Vein endothelial cell (primary cell): ENCODE results near the gene TTLL8. TPM values are rescaled to one million over a fixed set of nuclear protein-coding genes. Genes with fewer than 3 reads are reported as not detected.

ENCODE experiments used
- total RNA-seq: library from RNA; depleted of rRNA; stranded (reverse); fragments of >200 nt; gene quantifications from 2 replicates; pipeline ENCODE4 v1.2.3, GENCODE V29; 2012

The TTLL8 gene
- total RNA-seq = not detected in 2 replicates

GRCh38 chr22:50058061-50058905, at the start of gene TTLL8:
TSS of gene TTLL8 (minus strand) at chr22:50058298.

GRCh38 chr22:50089682-50090411, 31.7 kb upstream of the TTLL8 start, which contains the start of gene MOV10L1:
TSS of gene MOV10L1 (plus strand) at chr22:50090006. CDS start at chr22:50090089, 83 bp downstream.

DNA sequence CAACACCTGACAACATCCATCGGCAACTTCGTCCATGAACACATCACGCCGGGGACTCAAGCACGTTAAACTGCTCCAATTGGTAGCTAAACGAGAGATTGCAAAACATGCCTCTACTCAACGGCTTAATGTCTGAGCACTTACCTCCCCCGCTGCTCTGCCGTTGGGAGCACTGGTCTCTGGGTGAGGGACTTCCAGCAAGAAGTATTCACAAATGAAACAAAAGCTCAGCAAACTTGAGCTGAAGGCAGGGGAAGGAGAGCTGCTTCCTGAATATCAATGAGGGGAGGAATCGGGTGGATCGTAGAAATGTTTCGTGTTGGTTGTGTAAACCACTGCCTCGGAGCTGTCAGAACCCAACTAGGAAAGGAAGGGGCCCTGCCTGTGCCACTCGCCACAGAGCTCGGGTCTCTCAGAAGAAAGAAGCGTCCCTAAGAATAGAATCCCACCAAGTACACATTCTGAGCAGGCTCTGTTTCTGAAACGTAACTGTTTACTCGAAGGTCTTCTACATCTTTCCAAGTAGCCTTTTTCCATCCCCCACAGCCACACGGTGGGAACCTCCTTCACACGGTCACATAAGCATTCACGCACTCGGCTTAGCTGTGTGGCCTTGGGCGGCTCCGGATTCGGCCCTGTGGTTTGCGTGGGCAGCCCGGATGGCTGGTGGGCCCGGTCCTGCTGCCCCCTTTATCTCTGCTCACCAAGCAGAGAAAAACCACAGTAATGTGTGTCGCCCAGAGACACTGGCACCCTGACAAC, 27.3 kb upstream of the TTLL8 start, which contains the start of gene MLC1:
Gene MLC1 (minus strand): TSS at position 216 of the 762 bp plus-strand sequence. CDS start 524 bp downstream, outside the sequence.

DNA sequence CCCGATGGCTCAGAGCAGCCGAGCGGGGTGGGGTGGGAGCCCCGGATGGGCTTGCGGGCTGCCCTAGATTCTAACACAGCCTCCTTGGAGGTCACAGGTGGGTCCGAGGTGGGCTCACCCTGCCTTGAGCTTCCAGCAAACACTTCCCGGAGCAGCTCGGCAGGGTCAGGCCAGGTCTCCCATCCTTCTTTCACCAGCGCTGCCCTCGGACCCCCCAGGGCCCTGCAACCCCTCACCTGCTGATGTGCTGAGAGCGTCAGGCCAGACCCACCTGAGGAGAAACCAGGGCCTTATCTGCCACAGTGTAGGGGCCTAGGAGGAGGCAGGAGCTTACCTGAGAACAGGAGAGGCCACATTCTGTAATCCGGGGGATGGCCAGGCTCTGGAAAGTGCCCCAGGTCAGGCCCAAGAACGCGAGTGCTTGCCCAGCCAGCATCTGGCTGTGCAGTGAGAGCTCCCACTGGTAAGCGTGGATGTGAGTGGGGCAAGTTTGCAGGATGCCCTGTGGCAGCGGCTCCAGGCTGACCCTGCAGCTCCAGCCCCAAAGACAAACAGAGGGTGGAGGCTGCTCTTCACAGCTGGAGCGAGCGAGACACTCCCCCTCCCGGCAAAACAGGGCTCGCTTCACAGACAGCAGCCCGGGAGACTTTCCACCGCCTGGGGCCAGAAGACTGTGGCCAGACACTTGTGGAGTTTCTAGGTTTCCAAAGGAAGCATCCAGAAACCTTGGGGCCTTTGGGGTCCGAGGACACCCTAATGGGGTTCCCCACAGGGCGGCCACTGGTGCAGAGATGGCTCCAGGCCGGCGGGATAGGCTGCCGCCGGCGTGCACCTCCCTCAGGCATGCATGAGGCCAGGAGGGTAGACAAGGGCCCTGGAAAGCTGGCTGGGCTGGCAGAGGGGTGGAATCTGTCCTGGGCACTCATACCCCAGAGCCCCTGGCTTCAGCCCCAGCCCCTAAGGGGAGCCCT, 45.6 kb downstream of the TTLL8 start, which contains the start of gene IL17REL:
Gene IL17REL (minus strand): TSS at position 555 of the 971 bp plus-strand sequence. CDS start 119 bp downstream, at position 436.

Other genes with a start within 250 kb of the TTLL8 start
- 26.9 and 28.4 TPM in 2 replicates for gene BRD1, start 230.4 kb downstream of the TTLL8 start, total RNA-seq
- gene ZBED4, start 204.5 kb downstream of the TTLL8 start, total RNA-seq = 22.9 and 23.2 TPM in 2 replicates
- 15.4 and 29.7 TPM in 2 replicates for gene ALG12, start 139.9 kb downstream of the TTLL8 start, total RNA-seq
- 36.6 and 45.4 TPM in 2 replicates for gene CRELD2, start 139.7 kb downstream of the TTLL8 start, total RNA-seq
- gene PIM3, start 97.5 kb downstream of the TTLL8 start, total RNA-seq = 199 TPM in 2 replicates
- under 0.01 and 0.33 TPM in 2 replicates for gene IL17REL, start 45.5 kb downstream of the TTLL8 start, total RNA-seq
- not detected in 2 replicates for gene MLC1, start 27.1 kb upstream of the TTLL8 start, total RNA-seq
- gene MOV10L1, start 31.7 kb upstream of the TTLL8 start, total RNA-seq = 28.6 and 46.7 TPM in 2 replicates
- gene PANX2, start 112.4 kb upstream of the TTLL8 start, total RNA-seq = 0.67 and 1.6 TPM in 2 replicates
- gene TRABD, start 127.6 kb upstream of the TTLL8 start, total RNA-seq = 29.2 and 35.3 TPM in 2 replicates
- gene SELENOO, start 142.7 kb upstream of the TTLL8 start, total RNA-seq = 15.9 and 24.8 TPM in 2 replicates
- 29.1 and 31.0 TPM in 2 replicates for gene TUBGCP6, start 186.7 kb upstream of the TTLL8 start, total RNA-seq
- gene HDAC10, start 193.0 kb upstream of the TTLL8 start, total RNA-seq = 24.7 and 24.8 TPM in 2 replicates
- 73.3 and 79.7 TPM in 2 replicates for gene MAPK12, start 203.4 kb upstream of the TTLL8 start, total RNA-seq
- 25.5 and 38.5 TPM in 2 replicates for gene MAPK11, start 212.1 kb upstream of the TTLL8 start, total RNA-seq
- gene PLXNB2, start 249.3 kb upstream of the TTLL8 start, total RNA-seq = 92.4 and 113 TPM in 2 replicates